GM12875 (cell line): ENCODE results near the gene SLC16A3.
"Not testable (repeated sequence)": the region's sequence is repeated elsewhere in the genome, so short reads cannot be mapped to it uniquely, and the experiment has no call there.

Experiments used
- H3K4me3 ChIP-seq: one replicate; pipeline ENCODE4 v1.5.1; 2011; ENCODE audit warnings: low read depth, low read length, control low read depth
- TF ChIP-seq, protein P1 (sequence below): IDR thresholded peaks from 2 replicates; pipeline ENCODE4 v1.5.1; 2011; ENCODE audit warnings: low read depth, mild to moderate bottlenecking, control low read depth, inconsistent platforms, low read length, moderate library complexity, borderline replicate concordance; ENCODE audit not compliant: insufficient read depth

SLC16A3 gene

DNA sequence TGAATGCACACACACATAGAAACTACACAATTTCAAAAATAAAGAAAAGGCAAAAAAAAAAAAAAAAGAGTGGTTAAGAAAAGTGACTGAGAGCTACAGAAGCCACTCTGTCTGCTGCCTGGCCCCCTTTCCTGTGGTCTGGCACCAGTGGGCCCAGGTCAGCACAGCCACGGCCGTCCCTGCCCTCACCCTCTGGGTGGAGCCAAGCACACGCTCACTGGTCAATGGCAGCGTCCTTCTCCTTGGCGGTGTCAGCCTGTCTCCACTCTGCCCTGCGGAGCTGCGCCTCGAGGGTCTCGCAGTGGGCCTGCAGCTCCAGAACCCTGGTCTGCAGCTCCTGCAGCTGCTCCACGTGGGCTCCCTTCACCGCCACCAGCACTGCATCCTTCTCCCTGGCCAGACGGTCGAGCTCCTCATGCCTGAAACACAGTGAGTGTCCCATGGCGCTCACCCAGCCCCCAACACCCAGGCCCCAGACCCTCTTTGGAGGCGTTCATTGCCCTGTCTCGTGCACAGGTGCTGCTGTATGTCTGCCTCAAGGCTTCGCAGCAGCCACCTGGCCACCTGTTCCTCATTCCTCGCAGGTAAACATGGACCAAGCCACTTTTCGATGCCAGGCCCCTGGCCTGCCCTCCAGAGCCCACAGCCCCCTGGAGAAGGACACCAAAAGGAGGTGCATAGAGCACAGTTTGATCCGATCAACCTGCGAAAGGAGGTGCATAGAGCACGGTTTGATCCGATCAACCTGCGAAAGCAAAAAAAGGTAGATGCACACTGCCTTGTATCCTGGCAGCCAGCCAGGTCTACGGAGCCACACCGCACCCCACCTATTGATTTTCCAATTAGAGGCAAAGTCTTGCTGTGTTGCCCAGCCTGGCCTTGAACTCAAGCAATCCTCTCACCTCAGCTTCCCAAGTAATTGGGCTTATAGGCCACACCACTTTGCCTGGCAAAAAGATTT lies 40.6 kb upstream of the SLC16A3 start:
- no peak overlapping the region for H3K4me3 ChIP-seq
- TF ChIP-seq, protein P1, sequence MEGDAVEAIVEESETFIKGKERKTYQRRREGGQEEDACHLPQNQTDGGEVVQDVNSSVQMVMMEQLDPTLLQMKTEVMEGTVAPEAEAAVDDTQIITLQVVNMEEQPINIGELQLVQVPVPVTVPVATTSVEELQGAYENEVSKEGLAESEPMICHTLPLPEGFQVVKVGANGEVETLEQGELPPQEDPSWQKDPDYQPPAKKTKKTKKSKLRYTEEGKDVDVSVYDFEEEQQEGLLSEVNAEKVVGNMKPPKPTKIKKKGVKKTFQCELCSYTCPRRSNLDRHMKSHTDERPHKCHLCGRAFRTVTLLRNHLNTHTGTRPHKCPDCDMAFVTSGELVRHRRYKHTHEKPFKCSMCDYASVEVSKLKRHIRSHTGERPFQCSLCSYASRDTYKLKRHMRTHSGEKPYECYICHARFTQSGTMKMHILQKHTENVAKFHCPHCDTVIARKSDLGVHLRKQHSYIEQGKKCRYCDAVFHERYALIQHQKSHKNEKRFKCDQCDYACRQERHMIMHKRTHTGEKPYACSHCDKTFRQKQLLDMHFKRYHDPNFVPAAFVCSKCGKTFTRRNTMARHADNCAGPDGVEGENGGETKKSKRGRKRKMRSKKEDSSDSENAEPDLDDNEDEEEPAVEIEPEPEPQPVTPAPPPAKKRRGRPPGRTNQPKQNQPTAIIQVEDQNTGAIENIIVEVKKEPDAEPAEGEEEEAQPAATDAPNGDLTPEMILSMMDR, result no peak

DNA sequence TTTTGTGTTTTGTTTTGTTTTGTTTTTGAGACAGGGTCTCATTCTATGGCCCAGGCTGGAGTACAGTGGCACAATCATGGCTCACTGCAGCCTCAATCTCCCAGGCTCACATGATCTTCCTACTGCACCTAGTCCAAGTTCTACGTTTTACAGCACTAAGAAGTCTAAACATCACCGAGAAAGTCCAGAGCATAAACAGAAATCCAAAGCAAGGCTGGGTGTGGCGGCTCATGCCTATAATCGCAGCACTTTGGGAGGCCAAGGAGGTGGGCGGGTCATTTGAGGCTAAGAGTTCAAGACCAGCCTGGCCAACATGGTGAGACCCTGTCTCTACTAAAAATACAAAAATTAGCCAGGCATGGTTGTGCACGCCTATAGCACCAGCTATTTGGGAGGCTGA lies 35.8 kb upstream of the SLC16A3 start:
- not testable (repeated sequence) for H3K4me3 ChIP-seq

DNA sequence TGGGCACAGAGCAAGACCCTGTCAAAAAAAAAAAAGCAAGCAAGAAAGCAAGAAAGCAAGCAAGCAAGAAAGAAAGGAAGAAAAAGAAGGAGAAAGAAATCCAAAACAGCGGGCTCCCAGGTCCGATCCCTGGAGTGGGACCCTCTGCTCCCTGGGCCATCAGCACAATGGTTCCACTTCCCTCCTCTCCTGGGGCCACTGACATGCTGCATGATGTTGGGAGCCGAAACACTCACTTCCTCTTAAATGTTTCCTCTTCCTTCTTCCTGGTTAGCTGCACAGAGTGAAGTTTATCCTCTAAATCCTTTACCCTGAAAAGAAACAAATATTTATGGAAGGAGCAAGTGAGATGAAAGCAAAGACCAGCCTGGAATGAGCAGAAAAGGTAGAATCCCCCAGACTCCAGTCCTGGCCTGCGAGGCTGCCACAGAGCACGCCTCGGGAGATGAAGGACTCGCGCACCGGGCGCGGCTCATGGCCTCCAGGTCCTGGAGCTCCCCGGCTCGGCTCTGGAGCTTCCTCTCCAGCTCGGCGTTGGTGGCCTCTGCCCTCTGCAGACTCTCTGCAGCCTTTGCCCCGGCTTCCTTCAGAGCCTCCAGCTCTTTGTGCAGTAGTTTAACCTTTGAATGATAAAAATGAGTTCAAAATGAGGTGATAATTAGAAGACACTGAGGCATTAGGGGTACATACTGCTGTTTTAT lies 35.2 kb upstream of the SLC16A3 start:
- TF ChIP-seq, protein P1, result no peak
- H3K4me3 ChIP-seq, result no peak overlapping the region

DNA sequence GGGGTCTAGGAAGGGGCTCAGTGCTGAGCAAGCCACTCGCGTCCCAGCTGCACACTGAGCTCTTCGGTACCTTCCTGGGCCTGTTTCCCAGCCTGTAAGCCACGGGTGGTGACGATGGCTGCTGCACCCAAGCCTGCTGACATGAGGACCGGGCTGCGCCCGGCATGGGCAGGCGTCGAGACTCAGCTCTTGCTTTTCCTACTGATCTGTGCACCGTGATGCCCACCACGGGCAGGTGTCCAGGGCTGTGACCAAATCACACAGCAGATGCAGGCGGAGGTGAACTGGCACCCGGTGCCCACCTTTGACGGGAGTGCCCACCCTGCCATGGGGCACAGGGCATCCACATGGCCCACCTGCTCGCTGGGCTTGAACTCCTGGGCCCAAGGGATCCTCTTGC lies 34.1 kb upstream of the SLC16A3 start:
- TF ChIP-seq, protein P1, result no peak
- H3K4me3 ChIP-seq, result no peak overlapping the region

DNA sequence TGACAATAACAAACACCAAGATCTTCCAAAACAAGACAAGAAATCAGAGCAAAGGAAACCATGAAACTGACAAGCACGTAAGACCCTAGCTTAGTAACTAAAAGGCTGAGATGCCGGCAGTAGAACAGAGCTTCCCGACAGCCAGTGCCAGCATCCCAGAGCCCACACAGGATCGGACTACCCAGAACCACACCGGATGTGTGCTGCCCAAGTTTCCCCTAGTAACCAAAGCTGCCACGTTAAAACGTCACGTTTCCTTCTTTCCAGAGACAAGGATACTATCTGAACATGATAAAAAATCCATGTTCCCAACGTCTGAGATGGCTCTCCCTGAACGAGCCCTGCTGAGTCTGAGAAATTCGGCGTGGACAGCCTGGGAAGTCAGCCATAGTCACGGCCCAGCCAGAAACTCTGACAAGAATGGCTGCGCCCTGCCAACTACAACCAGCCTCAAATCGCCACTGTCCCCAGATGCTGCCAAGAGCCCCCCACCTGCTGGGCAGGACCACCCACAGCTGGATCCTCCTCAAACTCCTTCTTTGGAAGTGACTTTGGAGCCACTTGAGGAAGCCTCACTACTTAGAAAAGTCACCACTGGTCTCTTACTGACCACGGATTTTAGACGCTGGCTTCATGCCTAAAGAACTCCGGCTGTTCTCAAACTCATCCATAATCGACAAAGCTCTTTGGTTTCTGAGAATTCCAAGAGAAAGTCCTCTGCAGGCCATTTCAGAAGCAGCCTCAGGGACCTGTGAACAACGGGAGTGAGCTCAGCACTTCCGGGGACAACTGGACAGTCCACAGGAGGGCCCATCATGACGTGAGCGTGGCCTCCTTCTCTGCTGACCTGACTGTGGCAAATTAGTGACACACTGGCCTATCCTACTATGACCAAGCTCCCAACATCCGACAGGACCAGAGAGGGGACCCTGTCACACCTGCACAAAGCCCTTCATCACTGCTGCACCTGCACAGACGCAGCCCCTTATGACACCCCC lies 32.9 kb upstream of the SLC16A3 start:
- TF ChIP-seq, protein P1, result no peak
- H3K4me3 ChIP-seq, result no peak overlapping the region

DNA sequence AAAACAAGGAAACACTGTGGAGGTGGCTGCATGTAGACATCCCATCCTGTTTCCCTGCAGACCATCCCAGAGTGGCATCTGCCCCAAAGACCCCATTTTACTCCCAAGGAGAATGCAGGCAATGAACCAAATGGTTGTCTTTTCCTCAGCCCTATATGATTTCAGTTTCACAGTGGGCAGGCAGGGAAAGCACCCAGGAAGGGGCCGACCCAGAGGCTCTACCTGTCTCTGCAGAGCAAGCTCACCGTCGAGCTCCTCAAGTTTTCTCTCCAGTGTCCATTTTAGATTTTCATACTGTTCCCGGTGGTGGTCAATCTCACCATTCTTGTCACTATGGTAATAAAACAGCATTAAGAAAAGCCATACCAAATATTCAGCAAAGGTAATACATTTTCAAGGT lies 30.8 kb upstream of the SLC16A3 start:
- H3K4me3 ChIP-seq, result no peak overlapping the region
- TF ChIP-seq, protein P1, result no peak

DNA sequence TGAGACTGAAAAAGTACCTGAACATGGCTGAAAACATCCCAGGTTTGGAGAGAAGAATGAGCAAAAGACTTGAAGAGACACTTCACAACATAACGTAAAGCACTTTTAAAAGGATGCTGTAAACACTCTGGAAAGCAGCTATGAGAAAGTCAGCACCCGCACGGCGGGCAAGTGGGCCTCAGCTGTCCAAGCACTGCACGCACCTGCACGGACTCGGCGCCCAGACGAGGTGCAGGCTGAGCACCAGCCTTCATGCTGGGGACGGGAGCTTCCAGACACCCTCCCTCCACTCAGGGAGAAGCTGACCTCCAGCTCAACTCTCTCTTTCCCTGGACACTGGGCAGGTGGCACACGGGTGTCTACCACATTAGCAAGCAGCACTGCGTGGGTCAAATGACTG lies 29.3 kb upstream of the SLC16A3 start:
- TF ChIP-seq, protein P1, result no peak
- no peak overlapping the region for H3K4me3 ChIP-seq
